GM12878 (cell line): ENCODE results near the gene SOX9. TPM values are rescaled to one million over a fixed set of nuclear protein-coding genes. Genes with fewer than 3 reads are reported as not detected.

ENCODE experiments used
- ATAC-seq: fragments of 200-7000 bp; cut with Tn5 transposase; 3 replicates; pipeline ENCODE4 v1.9.1; 2020; ENCODE audit warnings: mild to moderate bottlenecking, moderate library complexity
- Bru-seq: library from RNA; stranded (reverse); fragments of 400-500 nt; gene quantifications from one replicate; lab custom pipeline; 2021; lab: Mats Ljungman, UMichigan
- BruChase-seq, 2 experiments: library from RNA; stranded (reverse); fragments of 400-500 nt; gene quantifications; one replicate each; lab custom pipeline; 2021; lab: Mats Ljungman, UMichigan
- BruUV-seq: library from RNA; stranded (reverse); fragments of 400-500 nt; replicated peaks from 2 replicates; lab custom pipeline; 2021; lab: Mats Ljungman, UMichigan
- CTCF ChIA-PET: fragments of 300-600 bp; sonication (Branson Sonifier 250); formaldehyde crosslinking; extraction: SDS; loops from one replicate; lab custom pipeline; 2021; ENCODE audit warnings: inconsistent platforms; lab: Yijun Ruan, JAX
- POLR2A ChIA-PET: fragments of 350-600 bp; formaldehyde crosslinking; extraction: SDS; loops from one replicate; lab custom pipeline; 2021; ENCODE audit warnings: inconsistent platforms; lab: Charles Lee
- RAD21 ChIA-PET: fragments of 300-600 bp; sonication (Branson Sonifier 250); formaldehyde crosslinking; loops from one replicate; lab custom pipeline; 2023; ENCODE audit warnings: antibody characterized with exemption; ENCODE audit not compliant: unreplicated experiment; lab: Charles Lee
- SMC1A ChIA-PET: fragments of 300-600 bp; sonication (Branson Sonifier 250); formaldehyde crosslinking; loops from one replicate; lab custom pipeline; 2023; ENCODE audit not compliant: unreplicated experiment, uncharacterized antibody; lab: Charles Lee
- DNase-seq: peaks from one replicate; pipeline ENCODE4 v3.0.0-alpha.2; 2011; ENCODE audit warnings: low read depth, low spot score
- FAIRE-seq: peaks from 3 replicates; lab custom pipeline; 2011; peaks lifted over from hg19 to GRCh38; lab: Jason Lieb, UNC
- H2AFZ ChIP-seq: 2 replicates; pipeline ENCODE4 v1.6.0; 2011; ENCODE audit warnings: low read depth, low read length, control low read depth; ENCODE audit not compliant: control insufficient read depth
- H3K27ac ChIP-seq: 2 replicates; pipeline ENCODE4 v1.5.1; 2011; ENCODE audit warnings: control low read depth; ENCODE audit not compliant: control insufficient read depth, insufficient read depth
- H3K27me3 ChIP-seq, 2 experiments: replicated peaks in 1 of 2; 2 replicates each; pipeline versions ENCODE4 v1.6.0 to v1.6.1; 2011; ENCODE audit warnings: low read length in 1 of 2; ENCODE audit not compliant: control insufficient read depth in 2 of 2, insufficient read depth in 2 of 2
- H3K36me3 ChIP-seq, 2 experiments: 2 replicates each; pipeline ENCODE4 v1.5.1; 2011; ENCODE audit warnings: low read length in 1 of 2; ENCODE audit not compliant: control insufficient read depth in 2 of 2, insufficient read depth in 2 of 2
- H3K4me1 ChIP-seq: 2 replicates; pipeline ENCODE4 v1.6.1; 2011; ENCODE audit warnings: mild to moderate bottlenecking, low read length, moderate library complexity, mixed read lengths; ENCODE audit not compliant: control insufficient read depth, insufficient read depth
- H3K4me2 ChIP-seq: 2 replicates; pipeline ENCODE4 v1.6.0; 2011; ENCODE audit warnings: control low read depth; ENCODE audit not compliant: control insufficient read depth, insufficient read depth
- H3K4me3 ChIP-seq: fragments of 200-600 bp; sonication (generic); 2 replicates; pipeline ENCODE4 v1.5.1; 2016
- H3K79me2 ChIP-seq: 2 replicates; pipeline ENCODE4 v1.6.0; 2011; ENCODE audit warnings: low read length; ENCODE audit not compliant: control insufficient read depth, insufficient read depth
- H3K9ac ChIP-seq: 2 replicates; pipeline ENCODE4 v1.8.0; 2011; ENCODE audit warnings: low read length, control low read depth, mixed read lengths; ENCODE audit not compliant: control insufficient read depth, insufficient read depth
- H3K9me3 ChIP-seq: replicated peaks from 3 replicates; pipeline ENCODE4 v1.5.1; 2011; ENCODE audit warnings: mild to moderate bottlenecking, low read length; ENCODE audit not compliant: control insufficient read depth, insufficient read depth
- H4K20me1 ChIP-seq: 2 replicates; pipeline ENCODE4 v1.6.0; 2011; ENCODE audit not compliant: control insufficient read depth, insufficient read depth
- CHD2 ChIP-seq: IDR thresholded peaks from 2 replicates; pipeline ENCODE4 v1.6.1; 2011; ENCODE audit warnings: low read depth, low read length, improper control_type of control experiment, borderline replicate concordance
- CREB1 ChIP-seq: IDR thresholded peaks from 2 replicates; pipeline ENCODE4 v1.6.1; 2012; ENCODE audit warnings: low read depth, mild to moderate bottlenecking, inconsistent platforms
- EGR1 ChIP-seq, 2 experiments: IDR thresholded peaks; 1 replicate in 1 of 2; 2 replicates in 1 of 2; pipeline ENCODE4 v1.6.1; 2011 to 2012; ENCODE audit warnings: low read depth in 2 of 2, low read length in 2 of 2, borderline replicate concordance in 1 of 2, mild to moderate bottlenecking in 1 of 2, moderate library complexity in 1 of 2
- NFYB ChIP-seq: IDR thresholded peaks from 2 replicates; pipeline ENCODE4 v1.6.1; 2011; ENCODE audit warnings: low read depth, mild to moderate bottlenecking, low read length, improper control_type of control experiment, moderate library complexity; ENCODE audit not compliant: insufficient read depth
- NR2F1 ChIP-seq: fragments of 450-650 bp; conservative IDR thresholded peaks from 2 replicates; pipeline ENCODE4 v1.6.1; 2017; ENCODE audit warnings: mild to moderate bottlenecking
- TARDBP ChIP-seq: IDR thresholded peaks from 2 replicates; pipeline ENCODE4 v1.6.1; 2016; ENCODE audit warnings: borderline replicate concordance
- ZBED1 ChIP-seq: IDR thresholded peaks from 2 replicates; pipeline ENCODE4 v1.6.1; 2016; ENCODE audit warnings: borderline replicate concordance
- ZNF687 ChIP-seq: fragments of 450-650 bp; IDR thresholded peaks from 2 replicates; pipeline ENCODE4 v1.6.1; 2017; ENCODE audit warnings: mild to moderate bottlenecking, moderate library complexity
- WGBS: methylation state at CpG from one replicate; pipeline ENCODE4 v1.1.6; 2016; ENCODE audit warnings: low lambda C conversion rate; ENCODE audit not compliant: insufficient replicate concordance, insufficient coverage; ENCODE audit errors: missing lambda C conversion rate; 5-methylcytosine and 5-hydroxymethylcytosine counted together
- in situ Hi-C: fragments of 300-500 bp; cut with MboI; formaldehyde crosslinking; loops from 9 replicates; pipeline ENCODE4 v1.14.3; 2018; ENCODE audit warnings: mixed read lengths
- intact Hi-C: fragments of 100-400 bp; cut with micrococcal nuclease; formaldehyde crosslinking; loops from one replicate; pipeline ENCODE4 v1.14.2; 2022; ENCODE audit not compliant: unreplicated experiment
- long read RNA-seq, 2 experiments: library from polyadenylated mRNA; unstranded; transcript quantifications; one replicate each; pipeline ENCODE4 v2.0.0, GENCODE V29; 2019 to 2020
- polyA minus RNA-seq, 3 experiments: library from RNA; depleted of rRNA, polyadenylated mRNA; stranded (reverse); fragments of >200 nt; gene quantifications; 2 replicates each; pipeline ENCODE4 v1.2.3, GENCODE V29; 2011
- polyA plus RNA-seq, 11 experiments: library from polyadenylated mRNA; depleted of rRNA in 4 of 11; unstranded in 6 of 11; stranded (reverse) in 5 of 11; fragments of >200 nt; fragmentation: Nextera tagmentation in 4 of 11; fragmentation: Illumina TruSeq in 1 of 11; extraction: Ambion mirVana in 4 of 11; extraction: Trizol in 1 of 11; gene quantifications; 1 replicate in 1 of 11; 2 replicates in 10 of 11; pipeline versions ENCODE4 v1.2.1 to v1.2.3, GENCODE V29; 2011 to 2016; ENCODE audit warnings: inconsistent platforms in 2 of 11, missing spikeins in 2 of 11, low read depth in 1 of 11
- total RNA-seq, 4 experiments: library from RNA; depleted of rRNA in 3 of 4; stranded (reverse); fragments of >200 nt in 3 of 4; fragmentation: Illumina TruSeq in 1 of 4; extraction: Trizol in 1 of 4; gene quantifications; 2 replicates each; pipeline versions ENCODE4 v1.2.1 to v1.2.3, GENCODE V29; 2013 to 2021
- TF ChIP-seq, protein P1 (sequence below): fragments of 450-650 bp; IDR thresholded peaks from 2 replicates; pipeline ENCODE4 v1.6.1; 2017; ENCODE audit warnings: mild to moderate bottlenecking, low read depth, inconsistent platforms; ENCODE audit not compliant: poor library complexity, severe bottlenecking
- TF ChIP-seq, protein P2 (sequence below): IDR thresholded peaks from 2 replicates; pipeline ENCODE4 v1.6.1; 2011; ENCODE audit warnings: mild to moderate bottlenecking, low read depth, low read length, moderate library complexity; ENCODE audit not compliant: insufficient replicate concordance

SOX9 gene
- 41.0 and 44.0 TPM in 2 replicates for total RNA-seq (2013; cell fraction: nucleolus; rRNA removed)
- total RNA-seq (2014; rRNA removed) (6.1 and 6.9 TPM in 2 replicates), total RNA-seq (2014; rRNA removed; fragmentation: Illumina TruSeq; extraction: Trizol) (4.5 and 4.7 TPM in 2 replicates), total RNA-seq (2021) (18.2 and 19.0 TPM in 2 replicates), polyA plus RNA-seq (2011; rRNA removed) (3.9 and 4.6 TPM in 2 replicates), polyA plus RNA-seq (2014; fragmentation: Illumina TruSeq; extraction: Trizol) (6.5 and 7.2 TPM in 2 replicates), polyA plus RNA-seq (2014; fragmentation: Nextera tagmentation; extraction: Ambion mirVana) (1 to 10 TPM; 4.5 to 8.6 TPM), polyA plus RNA-seq (2014; rRNA removed) (6.4 and 7.1 TPM in 2 replicates), polyA plus RNA-seq (2016; fragmentation: Nextera tagmentation; extraction: Ambion mirVana) (1 to 10 TPM; 1.2 to 4.0 TPM), polyA minus RNA-seq (2011; rRNA and poly(A)+ RNA removed) (4.9 and 6.2 TPM in 2 replicates), Bru-seq, nascent RNA (percentile 97 among the genes with signal in this experiment), BruChase-seq, experiment 1, labeled RNA remaining after a 6-hour chase (percentile 94 among the genes with signal in this experiment), BruChase-seq, experiment 2, labeled RNA remaining after a 2-hour chase (percentile 98 among the genes with signal in this experiment)
- 2.5 TPM for polyA plus RNA-seq (2011; ENCODE audit: low read depth)
- 4.7 and 5.4 TPM in 2 replicates for polyA plus RNA-seq (2011; cell fraction: cytosol; rRNA removed)
- polyA plus RNA-seq (2011; cell fraction: nucleus; rRNA removed), result 9.0 and 12.1 TPM in 2 replicates
- 5.8 and 6.1 TPM in 2 replicates for polyA plus RNA-seq (2012)
- polyA minus RNA-seq (2011; cell fraction: cytosol; rRNA and poly(A)+ RNA removed), result 11.6 and 12.3 TPM in 2 replicates
- 5.4 and 7.5 TPM in 2 replicates for polyA minus RNA-seq (2011; cell fraction: nucleus; rRNA and poly(A)+ RNA removed)
- long read RNA-seq, experiment 1, partial matches to known transcripts, result 1 of 4 reads
- long read RNA-seq, experiment 1, other reads (novel, unspliced or antisense), result 2 of 4 reads
- long read RNA-seq, experiment 2, partial matches to known transcripts, result 0 of 17 reads
- long read RNA-seq, experiment 2, other reads (novel, unspliced or antisense), result 17 of 17 reads

- POLR2A ChIA-PET, result interaction anchor here (0.6 to 1.8 kb wide), 17 partner anchors 43 to 419 kb away, joined by 3 to 8 read pairs (median 3); no protein-coding TSS in a partner anchor
- Histone ChIP-seq H3K4me3 (peak within 1 kb of the TSS; percentile 84), H2AFZ (peak within 1 kb of the TSS; percentile 69)
- 0 out of 2 replicates have a peak, but pooled peaks have one; percentile 33 for TF ChIP-seq ZBED1
- TF ChIP-seq, protein P1, sequence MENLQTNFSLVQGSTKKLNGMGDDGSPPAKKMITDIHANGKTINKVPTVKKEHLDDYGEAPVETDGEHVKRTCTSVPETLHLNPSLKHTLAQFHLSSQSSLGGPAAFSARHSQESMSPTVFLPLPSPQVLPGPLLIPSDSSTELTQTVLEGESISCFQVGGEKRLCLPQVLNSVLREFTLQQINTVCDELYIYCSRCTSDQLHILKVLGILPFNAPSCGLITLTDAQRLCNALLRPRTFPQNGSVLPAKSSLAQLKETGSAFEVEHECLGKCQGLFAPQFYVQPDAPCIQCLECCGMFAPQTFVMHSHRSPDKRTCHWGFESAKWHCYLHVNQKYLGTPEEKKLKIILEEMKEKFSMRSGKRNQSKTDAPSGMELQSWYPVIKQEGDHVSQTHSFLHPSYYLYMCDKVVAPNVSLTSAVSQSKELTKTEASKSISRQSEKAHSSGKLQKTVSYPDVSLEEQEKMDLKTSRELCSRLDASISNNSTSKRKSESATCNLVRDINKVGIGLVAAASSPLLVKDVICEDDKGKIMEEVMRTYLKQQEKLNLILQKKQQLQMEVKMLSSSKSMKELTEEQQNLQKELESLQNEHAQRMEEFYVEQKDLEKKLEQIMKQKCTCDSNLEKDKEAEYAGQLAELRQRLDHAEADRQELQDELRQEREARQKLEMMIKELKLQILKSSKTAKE, result no peak
- no peak for TF ChIP-seq TARDBP
- TF ChIP-seq NFYB, result peak; percentile 88
- TF ChIP-seq, protein P2, sequence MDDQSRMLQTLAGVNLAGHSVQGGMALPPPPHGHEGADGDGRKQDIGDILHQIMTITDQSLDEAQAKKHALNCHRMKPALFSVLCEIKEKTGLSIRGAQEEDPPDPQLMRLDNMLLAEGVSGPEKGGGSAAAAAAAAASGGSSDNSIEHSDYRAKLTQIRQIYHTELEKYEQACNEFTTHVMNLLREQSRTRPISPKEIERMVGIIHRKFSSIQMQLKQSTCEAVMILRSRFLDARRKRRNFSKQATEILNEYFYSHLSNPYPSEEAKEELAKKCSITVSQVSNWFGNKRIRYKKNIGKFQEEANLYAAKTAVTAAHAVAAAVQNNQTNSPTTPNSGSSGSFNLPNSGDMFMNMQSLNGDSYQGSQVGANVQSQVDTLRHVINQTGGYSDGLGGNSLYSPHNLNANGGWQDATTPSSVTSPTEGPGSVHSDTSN, result peak; percentile 84
- TF ChIP-seq CHD2, result peak; percentile 56; the same call in 1 of the 2 replicates
- TF ChIP-seq CREB1, result peak; percentile 36; the same call in 1 of the 2 replicates
- peak; percentile 56 for TF ChIP-seq ZNF687
- no peak for TF ChIP-seq EGR1 (IDR thresholded peaks at IDR 0.05; ENCODE audit: borderline replicate concordance in 1 of 2, low read depth in 2 of 2, low read length in 2 of 2)
- TF ChIP-seq NR2F1, result no peak
These were observed at the start of gene SOX9 for GRCh38 chr17:72120642-72121163. SOX9 (plus strand) TSS chr17:72121020; CDS start chr17:72121392, 372 bp downstream.

More at GRCh38 chr17:72120642-72121163, at the start of gene SOX9:
- H3K36me3 ChIP-seq, result peaks cover 3 to 5% of the 10 kb centered on the region in 2 experiments; a peak in 3 of 4 replicates
- peaks cover 5% of the 10 kb centered on the region for H3K4me1 ChIP-seq
- H3K9ac ChIP-seq, result peak within 1 kb of the TSS; percentile 64
- intact Hi-C loops (loop anchor here (1.0 to 5.0 kb wide), 6 partner anchors 188 to 420 kb away; no protein-coding TSS in a partner anchor), in situ Hi-C loops (loop anchor here (10.0 kb wide), 2 partner anchors 304 to 394 kb away; no protein-coding TSS in a partner anchor)
- ChIA-PET RAD21 (interaction anchor here (0.6 to 6.8 kb wide), 27 partner anchors 9 to 647 kb away, joined by 3 to 64 read pairs (median 6); no protein-coding TSS in a partner anchor), CTCF (interaction anchor here (0.7 to 4.7 kb wide), 15 partner anchors 21 to 648 kb away, joined by 3 to 27 read pairs (median 4); no protein-coding TSS in a partner anchor), SMC1A (interaction anchor here (0.6 to 3.0 kb wide), 26 partner anchors 14 to 1354 kb away, joined by 3 to 16 read pairs (median 6); no protein-coding TSS in a partner anchor)
- peaks cover 25% of the 10 kb centered on the region for H3K79me2 ChIP-seq
- H3K27me3 ChIP-seq, result peaks cover 9 to 17% of the 10 kb centered on the region in 2 experiments
- no peaks in the 10 kb centered on the region for H3K9me3 ChIP-seq
- FAIRE-seq (peak; percentile 77), ATAC-seq (peak; percentile 90), DNase-seq (peak; percentile 73)
- H3K27ac ChIP-seq, result no peak within 1 kb of the TSS; the same call in 1 of the 2 replicates
- no peaks in the 10 kb centered on the region for H4K20me1 ChIP-seq
- no TSS peak for BruUV-seq
- WGBS, result 35% methylated on average over 14 of the region's 27 CpGs
- peak within 1 kb of the TSS; percentile 76 for H3K4me2 ChIP-seq
